B cell (primary cell): ENCODE data around the gene MSX1. TPM values are rescaled to one million over a fixed set of nuclear protein-coding genes. Genes with fewer than 3 reads are reported as not detected.

Experiments used
- ATAC-seq: fragments of 200-7000 bp; cut with Tn5 transposase; one replicate; pipeline ENCODE4 v1.10.0; 2021; ENCODE audit warnings: low read depth, mild to moderate bottlenecking, moderate number of reproducible peaks, moderate library complexity
- CTCF ChIA-PET: fragments of 350-600 bp; sonication (Branson Sonifier 250); formaldehyde crosslinking; loops from one replicate; lab custom pipeline; 2021; ENCODE audit warnings: antibody characterized with exemption, inconsistent platforms; lab: Charles Lee
- POLR2A ChIA-PET: fragments of 350-600 bp; sonication (Branson Sonifier 250); formaldehyde crosslinking; loops from one replicate; lab custom pipeline; 2021; ENCODE audit warnings: antibody characterized with exemption; lab: Charles Lee
- DNase-seq: peaks from one replicate; pipeline ENCODE4 v3.0.0; 2013
- H2AFZ ChIP-seq: 2 replicates; pipeline ENCODE4 v1.6.1; 2012; ENCODE audit warnings: mild to moderate bottlenecking, low read depth, low read length; ENCODE audit not compliant: insufficient read depth, poor library complexity, severe bottlenecking
- H3K27ac ChIP-seq, 2 donors: 1 replicate in 1 of 2; 2 replicates in 1 of 2; pipeline ENCODE4 v1.5.1; 2012 to 2013; ENCODE audit warnings: low read length in 2 of 2, mild to moderate bottlenecking in 2 of 2, moderate library complexity in 1 of 2
- H3K27me3 ChIP-seq, 4 experiments: fragments of 200-600 bp in 1 of 4; sonication (generic) in 1 of 4; replicated peaks in 1 of 4; 1 replicate in 2 of 4; 2 replicates in 2 of 4; pipeline versions ENCODE4 v1.6.1 to v1.7.0; 2013 to 2016; ENCODE audit warnings: low read length in 3 of 4, mild to moderate bottlenecking in 2 of 4, mixed read lengths in 1 of 4, moderate library complexity in 1 of 4; ENCODE audit not compliant: insufficient read depth in 4 of 4, control insufficient read depth in 3 of 4; ENCODE audit errors: control extremely low read depth in 1 of 4
- H3K36me3 ChIP-seq, 2 experiments: replicated peaks in 1 of 2; 1 replicate in 1 of 2; 2 replicates in 1 of 2; pipeline versions ENCODE4 v1.6.1 to v1.7.1; 2013; ENCODE audit warnings: low read length in 1 of 2; ENCODE audit not compliant: insufficient read depth in 2 of 2, control insufficient read depth in 1 of 2; ENCODE audit errors: control extremely low read depth in 1 of 2, extremely low read depth in 1 of 2
- H3K4me1 ChIP-seq, 2 donors: fragments of 200-600 bp in 1 of 2; sonication (generic) in 1 of 2; 1 replicate in 1 of 2; 2 replicates in 1 of 2; pipeline versions ENCODE4 v1.5.1 to v1.6.1; 2013 to 2017; ENCODE audit warnings: low read length in 2 of 2; ENCODE audit not compliant: control insufficient read depth in 2 of 2, insufficient read depth in 2 of 2
- H3K4me2 ChIP-seq: replicated peaks from 2 replicates; pipeline ENCODE3; 2012; ENCODE audit warnings: mild to moderate bottlenecking, low read depth, low read length; ENCODE audit not compliant: poor library complexity, severe bottlenecking
- H3K4me3 ChIP-seq, 5 experiments: fragments of 200-600 bp in 1 of 5; sonication (generic) in 1 of 5; 1 replicate in 3 of 5; 2 replicates in 2 of 5; pipeline versions ENCODE4 v1.5.1 to v1.7.0; 2011 to 2016; ENCODE audit warnings: low read length in 4 of 5, mild to moderate bottlenecking in 4 of 5, low read depth in 2 of 5, control low read depth in 1 of 5, moderate library complexity in 1 of 5; ENCODE audit not compliant: insufficient read depth in 1 of 5; ENCODE audit errors: control extremely low read depth in 1 of 5, extremely low read depth in 1 of 5
- H3K79me2 ChIP-seq: fragments of 200-600 bp; sonication (generic); one replicate; pipeline ENCODE4 v1.6.0; 2016; ENCODE audit warnings: low read length; ENCODE audit not compliant: control insufficient read depth, insufficient read depth
- H3K9ac ChIP-seq: fragments of 200-600 bp; sonication (generic); 2 replicates; pipeline ENCODE4 v1.6.1; 2017; ENCODE audit warnings: mild to moderate bottlenecking, low read length, moderate library complexity
- H3K9me3 ChIP-seq, 3 donors: one replicate each; pipeline versions ENCODE4 v1.6.1 to v1.7.1; 2013; ENCODE audit warnings: low read length in 2 of 3; ENCODE audit not compliant: control insufficient read depth in 2 of 3, insufficient read depth in 1 of 3; ENCODE audit errors: control extremely low read depth in 1 of 3
- H4K20me1 ChIP-seq: 2 replicates; pipeline ENCODE4 v1.6.0; 2012; ENCODE audit warnings: mild to moderate bottlenecking, low read length; ENCODE audit not compliant: insufficient read depth, control insufficient read depth, poor library complexity, severe bottlenecking
- H3K27ac Mint-ChIP-seq: one replicate; pipeline ENCODE4 v1.8.0; 2021; ENCODE audit warnings: mixed read lengths
- H3K27me3 Mint-ChIP-seq: one replicate; pipeline ENCODE4 v1.8.0; 2021; ENCODE audit warnings: mixed read lengths
- H3K4me1 Mint-ChIP-seq: one replicate; pipeline ENCODE4 v1.8.0; 2021; ENCODE audit warnings: mixed read lengths
- H3K4me3 Mint-ChIP-seq: one replicate; pipeline ENCODE4 v1.8.0; 2021; ENCODE audit warnings: mixed read lengths
- H3K9me3 Mint-ChIP-seq: one replicate; pipeline ENCODE4 v1.8.0; 2022; ENCODE audit warnings: mixed read lengths; ENCODE audit not compliant: insufficient read depth
- CTCF ChIP-seq: fragments of 200-600 bp; IDR thresholded peaks from one replicate; pipeline ENCODE4 v1.8.0; 2022; ENCODE audit warnings: antibody characterized with exemption, mild to moderate bottlenecking
- EZH2 ChIP-seq: IDR thresholded peaks from 2 replicates; pipeline ENCODE4 v1.6.1; 2012; ENCODE audit warnings: borderline replicate concordance, low read depth, mild to moderate bottlenecking, moderate library complexity, low read length; ENCODE audit not compliant: insufficient read depth, poor library complexity, severe bottlenecking
- WGBS: methylation state at CpG from one replicate; pipeline ENCODE4 v1.1.5; 2013; ENCODE audit warnings: missing lambda C conversion rate; ENCODE audit not compliant: insufficient coverage; 5-methylcytosine and 5-hydroxymethylcytosine counted together
- intact Hi-C: fragments of 100-400 bp; cut with micrococcal nuclease; formaldehyde crosslinking; loops from one replicate; pipeline ENCODE4 v1.10.0; 2022
- polyA plus RNA-seq: library from polyadenylated mRNA; depleted of rRNA; stranded (reverse); fragments of >200 nt; gene quantifications from 2 replicates; pipeline ENCODE4 v1.2.3, GENCODE V29; 2012
- total RNA-seq, 2 donors: library from RNA; stranded (reverse); fragments of 120-200 nt in 1 of 2; gene quantifications; 1 replicate in 1 of 2; 2 replicates in 1 of 2; pipeline versions ENCODE4 v1.2.3 to v1.2.4, GENCODE V29; 2013 to 2022

MSX1 gene
- total and polyA plus RNA-seq, 2 donors (not counting 1 experiment from before 2014, with no cell fraction given), result 0.09 TPM; not detected in 1

DNA sequence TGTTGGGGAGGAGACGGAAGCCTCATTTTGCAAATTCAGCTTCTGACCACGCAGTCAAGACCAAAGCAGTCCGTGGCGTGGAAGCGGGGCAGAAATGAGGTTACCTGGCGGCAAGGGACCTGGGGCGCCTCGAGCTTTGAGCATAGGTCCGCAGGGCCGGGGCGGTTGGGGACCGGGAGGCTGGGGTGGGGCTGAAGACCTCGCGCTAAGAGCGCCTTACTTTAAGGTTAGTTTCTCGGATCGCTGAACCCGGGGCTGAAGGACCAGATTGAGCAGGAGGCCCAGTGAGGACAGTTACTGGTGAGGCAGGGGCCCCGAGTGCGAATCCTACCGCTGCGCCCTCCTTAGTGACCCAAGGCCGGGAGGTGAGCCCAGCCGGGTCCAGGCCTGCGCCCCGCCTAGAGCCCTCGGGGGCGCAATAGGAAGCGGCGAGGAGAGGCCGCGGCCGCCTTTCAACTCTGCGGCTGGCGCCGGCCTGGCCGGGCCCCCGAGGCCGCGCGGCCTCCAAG, 7.5 kb downstream of the MSX1 start:
- Histone ChIP-seq H3K27me3 (peaks cover 0 to 100% (median 82%) of the 10 kb centered on the region in 4 experiments), H3K4me2 (peak overlapping the region; percentile 63), H3K4me3 (no peak overlapping the region), H3K4me1 (peaks cover 41 to 79% of the 10 kb centered on the region in 2 donors), H3K79me2 (no peaks in the 10 kb centered on the region), H3K27ac (no peak overlapping the region), H3K36me3 (no peaks in the 10 kb centered on the region), H4K20me1 (no peaks in the 10 kb centered on the region), H2AFZ (peak overlapping the region; percentile 12), H3K9ac (no peak overlapping the region), H3K9me3 (peaks cover 2 to 94% (median 51%) of the 10 kb centered on the region in 3 donors)
- TF ChIP-seq EZH2, result no peak
- TF ChIP-seq CTCF, result no peak
- ATAC-seq, result no peak
- no peak for DNase-seq
- peak overlapping the region; percentile 76 for H3K4me3 Mint-ChIP-seq
- H3K9me3 Mint-ChIP-seq, result no peaks in the 10 kb centered on the region
- intact Hi-C loops, result no loop called here
- peaks cover 62% of the 10 kb centered on the region for H3K27me3 Mint-ChIP-seq
- H3K27ac Mint-ChIP-seq, result peak overlapping the region; percentile 80
- ChIA-PET POLR2A (no interaction called here), CTCF (no interaction called here)
- H3K4me1 Mint-ChIP-seq, result peaks cover 28% of the 10 kb centered on the region
- WGBS, result 5% methylated on average over 41 of the region's 41 CpGs

GRCh38 chr4:4867375-4868039, 8.0 kb downstream of the MSX1 start:
- Histone ChIP-seq H3K27me3 (peaks cover 0 to 100% (median 82%) of the 10 kb centered on the region in 4 experiments), H3K4me2 (peak overlapping the region; percentile 63), H3K27ac (no peak overlapping the region), H3K4me3 (no peak overlapping the region), H3K9ac (no peak overlapping the region), H4K20me1 (no peaks in the 10 kb centered on the region), H3K9me3 (peaks cover 2 to 94% (median 50%) of the 10 kb centered on the region in 3 donors), H3K36me3 (no peaks in the 10 kb centered on the region), H2AFZ (no peak overlapping the region), H3K4me1 (peaks cover 41 to 79% of the 10 kb centered on the region in 2 donors), H3K79me2 (no peaks in the 10 kb centered on the region)
- 8% methylated on average over 35 of the region's 36 CpGs for WGBS
- DNase-seq (peak; percentile 50), ATAC-seq (no peak)
- Mint-ChIP-seq H3K27ac (no peak overlapping the region), H3K4me1 (peaks cover 28% of the 10 kb centered on the region), H3K4me3 (no peak overlapping the region), H3K27me3 (peaks cover 63% of the 10 kb centered on the region), H3K9me3 (no peaks in the 10 kb centered on the region)
- ChIA-PET POLR2A (no interaction called here), CTCF (no interaction called here)
- TF ChIP-seq EZH2 (no peak), CTCF (no peak)
- intact Hi-C loops, result no loop called here
